ENCODE measurements around the gene DDX39A.

Gene DDX39A

GRCh38 chr19:14361824-14362223 lies 57.3 kb downstream of the DDX39A start:
- no peak for DNase-seq

All from DMS153 (cell line).